Suprapubic skin (tissue), 4 donors: Measurements from ENCODE around the gene DAB2. TPM values are rescaled to one million over a fixed set of nuclear protein-coding genes. Genes with fewer than 3 reads are reported as not detected.
A peak's percentile ranks its signal among the peaks of the same experiment; 100 is the strongest.

Experiments used
- DNase-seq, 2 donors: peaks; one replicate each; pipeline ENCODE4 v3.0.0-alpha.2; 2019; ENCODE audit warnings: low spot score in 2 of 2
- H3K27ac ChIP-seq: fragments of 200-600 bp; sonication (generic); one replicate; pipeline ENCODE4 v1.5.1; 2019
- H3K27me3 ChIP-seq: fragments of 200-600 bp; sonication (generic); one replicate; pipeline ENCODE4 v1.5.1; 2019
- H3K36me3 ChIP-seq: fragments of 200-600 bp; sonication (generic); one replicate; pipeline ENCODE4 v1.5.1; 2019
- H3K4me1 ChIP-seq: fragments of 200-600 bp; sonication (generic); one replicate; pipeline ENCODE4 v1.5.1; 2019
- H3K4me3 ChIP-seq: fragments of 200-600 bp; sonication (generic); one replicate; pipeline ENCODE4 v1.5.1; 2019; ENCODE audit warnings: mild to moderate bottlenecking
- H3K9me3 ChIP-seq: fragments of 200-600 bp; sonication (generic); one replicate; pipeline ENCODE4 v1.5.1; 2019
- EP300 ChIP-seq: sonication (generic); formaldehyde crosslinking; IDR thresholded peaks from one replicate; pipeline ENCODE4 v1.6.1; 2017; ENCODE audit warnings: antibody characterized with exemption
- POLR2A ChIP-seq, 2 donors: fragments of 450-650 bp; IDR thresholded peaks; one replicate each; pipeline ENCODE4 v1.6.1; 2017; ENCODE audit warnings: antibody characterized with exemption in 2 of 2, mild to moderate bottlenecking in 2 of 2, moderate library complexity in 2 of 2
- POLR2AphosphoS5 ChIP-seq, 3 donors: sonication (generic); formaldehyde crosslinking; IDR thresholded peaks; one replicate each; pipeline ENCODE4 v1.6.1; 2017; ENCODE audit warnings: antibody characterized with exemption in 3 of 3
- WGBS: methylation state at CpG from one replicate; pipeline ENCODE4 v1.1.5; 2018; 5-methylcytosine and 5-hydroxymethylcytosine counted together
- total RNA-seq, 4 donors: library from RNA; depleted of rRNA; stranded (reverse); fragments of >200 nt; gene quantifications; one replicate each; pipeline ENCODE4 v1.1.0, GENCODE V29; 2016
- TF ChIP-seq, protein P1 (sequence below), 2 donors: fragments of 200-600 bp in 1 of 2; fragments of 450-650 bp in 1 of 2; sonication (generic) in 1 of 2; IDR thresholded peaks; one replicate each; pipeline ENCODE4 v1.5.1; 2016 to 2019; ENCODE audit warnings: antibody characterized with exemption in 2 of 2, mild to moderate bottlenecking in 1 of 2, moderate library complexity in 1 of 2

DAB2 gene
- total RNA-seq, 4 donors from 2014 or later: 7.1 to 30.6 (median 11.7) TPM

DNA sequence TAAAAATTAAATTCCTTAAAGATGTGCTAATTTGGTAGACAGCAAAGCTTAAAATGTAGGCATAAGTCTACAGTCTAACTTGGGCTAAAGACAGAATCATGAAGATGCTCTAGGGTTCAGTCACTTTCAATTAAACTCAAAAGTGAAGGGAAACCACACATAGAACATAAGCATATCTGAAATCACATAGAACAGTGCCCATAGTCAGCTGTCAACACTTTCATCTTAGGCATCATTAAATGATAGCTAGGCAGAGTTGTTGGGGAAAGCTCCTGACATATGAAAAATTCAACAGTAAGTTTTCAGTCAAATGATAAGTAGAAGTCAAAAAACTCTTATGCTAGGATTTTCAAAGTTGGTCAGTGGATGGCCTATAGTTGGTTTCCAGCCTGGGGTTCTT is 11.0 kb downstream of the DAB2 start:
- TF ChIP-seq, protein P1, sequence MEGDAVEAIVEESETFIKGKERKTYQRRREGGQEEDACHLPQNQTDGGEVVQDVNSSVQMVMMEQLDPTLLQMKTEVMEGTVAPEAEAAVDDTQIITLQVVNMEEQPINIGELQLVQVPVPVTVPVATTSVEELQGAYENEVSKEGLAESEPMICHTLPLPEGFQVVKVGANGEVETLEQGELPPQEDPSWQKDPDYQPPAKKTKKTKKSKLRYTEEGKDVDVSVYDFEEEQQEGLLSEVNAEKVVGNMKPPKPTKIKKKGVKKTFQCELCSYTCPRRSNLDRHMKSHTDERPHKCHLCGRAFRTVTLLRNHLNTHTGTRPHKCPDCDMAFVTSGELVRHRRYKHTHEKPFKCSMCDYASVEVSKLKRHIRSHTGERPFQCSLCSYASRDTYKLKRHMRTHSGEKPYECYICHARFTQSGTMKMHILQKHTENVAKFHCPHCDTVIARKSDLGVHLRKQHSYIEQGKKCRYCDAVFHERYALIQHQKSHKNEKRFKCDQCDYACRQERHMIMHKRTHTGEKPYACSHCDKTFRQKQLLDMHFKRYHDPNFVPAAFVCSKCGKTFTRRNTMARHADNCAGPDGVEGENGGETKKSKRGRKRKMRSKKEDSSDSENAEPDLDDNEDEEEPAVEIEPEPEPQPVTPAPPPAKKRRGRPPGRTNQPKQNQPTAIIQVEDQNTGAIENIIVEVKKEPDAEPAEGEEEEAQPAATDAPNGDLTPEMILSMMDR (IDR thresholded peaks at IDR 0.05): no peak
- TF ChIP-seq POLR2AphosphoS5 (IDR thresholded peaks at IDR 0.05) (no peak), POLR2A (IDR thresholded peaks at IDR 0.05) (no peak), EP300 (no peak)
- Histone ChIP-seq H3K4me1 (peaks cover 54% of the 10 kb centered on the region), H3K9me3 (no peaks in the 10 kb centered on the region), H3K27ac (no peak overlapping the region), H3K27me3 (no peaks in the 10 kb centered on the region), H3K36me3 (no peaks in the 10 kb centered on the region), H3K4me3 (no peak overlapping the region)
- DNase-seq: no peak

DNA sequence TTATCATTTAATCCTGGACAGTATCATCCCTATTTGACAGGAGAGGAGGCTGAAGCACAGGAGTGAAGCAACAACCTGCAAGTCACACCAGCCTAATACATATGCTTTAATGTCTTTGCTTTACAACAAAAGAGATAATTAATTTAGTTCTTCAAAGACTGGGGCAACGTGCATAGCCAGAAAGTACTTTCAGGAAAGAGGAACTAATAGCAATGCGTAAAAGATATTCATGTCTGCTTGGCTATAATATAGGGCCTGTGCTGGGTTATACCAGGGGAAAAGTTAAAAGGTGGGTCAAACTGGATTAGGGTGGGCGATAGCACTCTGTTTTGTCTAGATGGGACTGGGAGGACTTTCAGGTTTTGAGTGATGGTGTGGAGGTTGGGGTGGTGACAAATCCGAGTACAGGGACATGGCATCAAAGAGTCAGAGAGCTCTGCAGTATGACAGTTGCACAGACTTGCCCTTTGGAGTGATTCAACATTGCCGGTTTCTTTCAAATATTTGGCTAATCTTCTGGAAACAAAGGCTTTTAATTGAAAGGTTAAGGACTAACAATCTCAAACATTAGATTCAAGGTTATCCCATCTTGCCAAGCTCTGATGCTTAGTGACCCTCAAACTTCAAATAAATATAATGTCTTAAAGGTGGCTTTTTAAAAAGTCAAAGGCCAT is 11.9 kb downstream of the DAB2 start:
- TF ChIP-seq EP300 (no peak), POLR2AphosphoS5 (IDR thresholded peaks at IDR 0.05) (no peak), POLR2A (IDR thresholded peaks at IDR 0.05) (no peak)
- TF ChIP-seq, protein P1 (IDR thresholded peaks at IDR 0.05): no peak
- WGBS: 50% methylated on average over 5 of the region's 5 CpGs
- H3K4me3 ChIP-seq: no peak overlapping the region
- no peaks in the 10 kb centered on the region for H3K27me3 ChIP-seq
- H3K4me1 ChIP-seq: peaks cover 55% of the 10 kb centered on the region
- no peaks in the 10 kb centered on the region for H3K36me3 ChIP-seq
- DNase-seq: no peak
- H3K9me3 ChIP-seq: no peaks in the 10 kb centered on the region
- H3K27ac ChIP-seq: peak overlapping the region; percentile 46

DNA sequence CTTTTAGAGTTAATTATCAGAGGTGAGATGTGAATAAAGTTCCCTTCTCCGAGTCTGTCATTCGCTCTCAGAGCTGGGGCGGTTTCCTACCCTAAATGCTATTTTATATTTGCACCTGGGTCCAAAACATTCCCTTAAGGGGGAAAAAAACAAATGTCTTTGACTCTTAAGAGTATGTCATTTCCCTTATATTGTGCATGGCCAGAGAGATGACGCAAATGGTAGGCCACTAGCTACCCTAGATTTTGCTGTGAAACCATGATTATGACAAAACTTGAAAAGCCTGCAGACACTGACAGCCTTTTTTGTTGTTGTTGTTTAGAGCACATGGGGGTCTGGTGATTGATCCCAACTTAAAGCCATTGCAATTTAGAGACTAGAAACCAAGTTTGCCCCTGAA is 12.8 kb downstream of the DAB2 start:
- peak overlapping the region; percentile 46 for H3K27ac ChIP-seq
- no peak overlapping the region for H3K4me3 ChIP-seq
- no peak for DNase-seq
- TF ChIP-seq POLR2AphosphoS5 (IDR thresholded peaks at IDR 0.05): no peak
- peaks cover 59% of the 10 kb centered on the region for H3K4me1 ChIP-seq
- no peaks in the 10 kb centered on the region for H3K36me3 ChIP-seq
- 90% methylated on average over 4 of the region's 4 CpGs for WGBS
- H3K9me3 ChIP-seq: no peaks in the 10 kb centered on the region
- H3K27me3 ChIP-seq: no peaks in the 10 kb centered on the region

DNA sequence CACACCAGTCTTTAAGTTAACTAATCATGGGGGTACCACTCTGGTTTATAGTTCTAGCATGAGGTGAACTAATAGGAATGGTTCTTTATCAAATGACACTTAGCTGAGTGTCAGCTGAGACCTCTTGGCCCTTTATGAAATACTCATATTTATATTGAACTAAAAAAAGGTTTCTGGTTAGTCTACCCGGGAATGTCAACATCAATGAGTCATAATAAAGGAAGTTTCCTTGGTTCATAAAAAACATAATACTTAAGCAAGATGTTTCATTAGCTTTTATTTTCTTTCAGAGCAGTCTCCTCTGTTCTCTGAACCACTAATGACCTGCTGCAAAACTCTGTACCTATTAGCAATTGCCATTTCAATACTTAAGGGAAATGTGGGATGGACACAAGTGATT is 13.7 kb downstream of the DAB2 start:
- Histone ChIP-seq H3K4me1 (peaks cover 56% of the 10 kb centered on the region), H3K36me3 (no peaks in the 10 kb centered on the region), H3K9me3 (no peaks in the 10 kb centered on the region), H3K27me3 (no peaks in the 10 kb centered on the region), H3K4me3 (no peak overlapping the region), H3K27ac (peak overlapping the region; percentile 58)
- TF ChIP-seq, protein P1 (IDR thresholded peaks at IDR 0.05): no peak
- TF ChIP-seq POLR2AphosphoS5 (IDR thresholded peaks at IDR 0.05): no peak
- no peak for TF ChIP-seq POLR2A (IDR thresholded peaks at IDR 0.05)
- TF ChIP-seq EP300: no peak
- 5% methylated on average over 1 of the region's 1 CpG for WGBS
- DNase-seq: no peak

DNA sequence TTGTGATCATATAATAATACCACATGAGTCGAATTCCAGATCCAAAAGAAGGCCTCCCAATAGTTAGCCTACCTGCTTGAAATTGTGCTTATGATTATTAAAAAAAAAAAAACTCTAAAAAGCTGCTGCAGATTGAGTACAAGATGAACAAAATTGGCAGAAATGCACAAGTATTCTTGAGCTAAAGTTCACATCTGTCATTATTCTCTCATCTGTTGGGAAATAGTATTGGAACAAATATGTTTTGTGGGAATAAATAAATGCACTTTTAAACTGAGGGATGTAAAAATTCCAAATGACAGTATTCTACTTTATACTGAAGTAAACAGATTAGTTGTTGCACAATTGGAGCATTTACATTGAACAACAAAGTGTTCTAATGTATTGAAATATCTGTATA is 15.7 kb downstream of the DAB2 start:
- no peak for TF ChIP-seq EP300
- TF ChIP-seq POLR2AphosphoS5 (IDR thresholded peaks at IDR 0.05): no peak
- TF ChIP-seq POLR2A (IDR thresholded peaks at IDR 0.05): no peak
- TF ChIP-seq, protein P1 (IDR thresholded peaks at IDR 0.05): no peak
- Histone ChIP-seq H3K27me3 (no peaks in the 10 kb centered on the region), H3K36me3 (no peaks in the 10 kb centered on the region), H3K4me1 (peaks cover 52% of the 10 kb centered on the region), H3K9me3 (no peaks in the 10 kb centered on the region), H3K4me3 (no peak overlapping the region), H3K27ac (no peak overlapping the region)
- DNase-seq: no peak
- 58% methylated on average over 1 of the region's 1 CpG for WGBS
